GM10847 (cell line): ENCODE data around the gene LOX.

Experiments used
- POLR2A ChIP-seq: IDR thresholded peaks from 2 replicates; pipeline ENCODE4 v1.6.1; 2011; ENCODE audit not compliant: insufficient read length; ENCODE audit errors: extremely low read depth

LOX gene

GRCh38 chr5:122078116-122079110 is at the start of gene LOX:
Gene LOX (minus strand): TSS chr5:122078259. CDS start chr5:122077985, 274 bp downstream.
- no peak for TF ChIP-seq POLR2A

GRCh38 chr5:122126756-122127321 is 48.8 kb upstream of the LOX start:
- TF ChIP-seq POLR2A: no peak

GRCh38 chr5:122126177-122126755 is 48.2 kb upstream of the LOX start:
- no peak for TF ChIP-seq POLR2A

GRCh38 chr5:122124766-122125165 is 46.7 kb upstream of the LOX start:
- TF ChIP-seq POLR2A: no peak

- no peak for TF ChIP-seq POLR2A
These were observed 43.7 kb upstream of the LOX start for GRCh38 chr5:122121479-122122465.

GRCh38 chr5:122120957-122121356 is 42.9 kb upstream of the LOX start:
- no peak for TF ChIP-seq POLR2A

- no peak for TF ChIP-seq POLR2A
These were observed 42.4 kb upstream of the LOX start for GRCh38 chr5:122120493-122120892.

- no peak for TF ChIP-seq POLR2A
These were observed 41.1 kb upstream of the LOX start for GRCh38 chr5:122119205-122119604.

- TF ChIP-seq POLR2A: no peak
These were observed 40.4 kb upstream of the LOX start for GRCh38 chr5:122118356-122118948.

GRCh38 chr5:122114501-122114900 is 36.4 kb upstream of the LOX start:
- no peak for TF ChIP-seq POLR2A

GRCh38 chr5:122112733-122113558 is 34.9 kb upstream of the LOX start:
- TF ChIP-seq POLR2A: no peak

- TF ChIP-seq POLR2A: no peak
These were observed 34.0 kb upstream of the LOX start for GRCh38 chr5:122112063-122112462.

- no peak for TF ChIP-seq POLR2A
These were observed 33.4 kb upstream of the LOX start for GRCh38 chr5:122111460-122111859.

- TF ChIP-seq POLR2A: no peak
These were observed 32.9 kb upstream of the LOX start for GRCh38 chr5:122110987-122111386.
